ENCODE measurements around the gene TTN.

TTN gene

GRCh38 chr2:178734518-178734917 lies 72.7 kb downstream of the TTN start:
- DNase-seq: no peak

GRCh38 chr2:178733975-178734374 lies 73.2 kb downstream of the TTN start:
- no peak for DNase-seq

- no peak for DNase-seq
Observed at GRCh38 chr2:178732913-178733312, 74.3 kb downstream of the TTN start.

GRCh38 chr2:178731300-178731699 lies 75.9 kb downstream of the TTN start:
- DNase-seq: no peak

- no peak for DNase-seq
Observed at GRCh38 chr2:178730049-178730448, 77.2 kb downstream of the TTN start.

- DNase-seq: no peak
Observed at GRCh38 chr2:178723786-178724346, 83.4 kb downstream of the TTN start.

GRCh38 chr2:178722296-178722695 lies 84.9 kb downstream of the TTN start:
- DNase-seq: no peak

- DNase-seq: no peak
Observed at GRCh38 chr2:178718988-178719387, 88.2 kb downstream of the TTN start.

GRCh38 chr2:178718283-178718682 lies 88.9 kb downstream of the TTN start:
- DNase-seq: no peak

GRCh38 chr2:178716394-178716793 lies 90.8 kb downstream of the TTN start:
- DNase-seq: no peak

- DNase-seq: no peak
Observed at GRCh38 chr2:178715366-178715765, 91.9 kb downstream of the TTN start.

- DNase-seq: no peak
Observed at GRCh38 chr2:178707476-178707875, 99.7 kb downstream of the TTN start.

- DNase-seq: no peak
Observed at GRCh38 chr2:178704876-178705275, 102.3 kb downstream of the TTN start.

GRCh38 chr2:178702361-178702760 lies 104.9 kb downstream of the TTN start:
- no peak for DNase-seq

- no peak for DNase-seq
Observed at GRCh38 chr2:178700922-178701342, 106.3 kb downstream of the TTN start.

GRCh38 chr2:178700136-178700535 lies 107.1 kb downstream of the TTN start:
- no peak for DNase-seq

- no peak for DNase-seq
Observed at GRCh38 chr2:178692845-178693244, 114.4 kb downstream of the TTN start.

- DNase-seq: no peak
Observed at GRCh38 chr2:178689808-178690207, 117.4 kb downstream of the TTN start.

- DNase-seq: no peak
Observed at GRCh38 chr2:178683877-178684276, 123.3 kb downstream of the TTN start.

GRCh38 chr2:178681081-178681480 lies 126.1 kb downstream of the TTN start:
- DNase-seq: no peak

GRCh38 chr2:178679891-178680290 lies 127.3 kb downstream of the TTN start:
- no peak for DNase-seq

- DNase-seq: no peak
Observed at GRCh38 chr2:178677599-178677998, 129.6 kb downstream of the TTN start.

GRCh38 chr2:178676046-178676445 lies 131.2 kb downstream of the TTN start:
- no peak for DNase-seq

GRCh38 chr2:178674122-178674521 lies 133.1 kb downstream of the TTN start:
- no peak for DNase-seq
